HEK293 (cell line): ENCODE results near the gene FGD4.
A peak's percentile ranks its signal among the peaks of the same experiment; 100 is the strongest.

Experiments used
- CTCF ChIA-PET: fragments of 350-600 bp; formaldehyde crosslinking; extraction: SDS; loops from one replicate; lab custom pipeline; 2021; ENCODE audit warnings: antibody characterized with exemption; lab: Yijun Ruan, JAX
- POLR2A ChIA-PET: fragments of 300-600 bp; formaldehyde crosslinking; extraction: SDS; loops from one replicate; lab custom pipeline; 2020; ENCODE audit warnings: antibody characterized with exemption, inconsistent platforms; lab: Yijun Ruan, JAX
- H3K27ac ChIP-seq: fragments of 200-500 bp; sonication (Bioruptor generic); 2 replicates; pipeline ENCODE4 v1.5.1; 2014; ENCODE audit warnings: low read depth, low read length, control low read depth, inconsistent platforms; ENCODE audit errors: extremely low read depth
- H3K36me3 ChIP-seq, 2 experiments: fragments of 200-500 bp in 1 of 2; sonication (Bioruptor generic) in 1 of 2; 1 replicate in 1 of 2; 2 replicates in 1 of 2; pipeline ENCODE4 v1.5.1; 2014 to 2017; ENCODE audit warnings: inconsistent platforms in 2 of 2, low read length in 2 of 2; ENCODE audit not compliant: control insufficient read depth in 2 of 2, insufficient read depth in 1 of 2
- H3K4me1 ChIP-seq: fragments of 200-500 bp; sonication (Bioruptor generic); 2 replicates; pipeline ENCODE4 v1.5.1; 2014; ENCODE audit warnings: mild to moderate bottlenecking, low read length, inconsistent platforms; ENCODE audit not compliant: control insufficient read depth, insufficient read depth
- H3K4me3 ChIP-seq: 2 replicates; pipeline ENCODE4 v1.5.1; 2011; ENCODE audit warnings: low read depth, mild to moderate bottlenecking, control low read depth, low read length, moderate library complexity
- H3K9me3 ChIP-seq: fragments of 200-500 bp; sonication (Bioruptor generic); 2 replicates; pipeline ENCODE4 v1.5.1; 2014; ENCODE audit warnings: low read depth, low read length, inconsistent platforms; ENCODE audit not compliant: control insufficient read depth, insufficient read depth
- REPIN1 ChIP-seq: fragments of 450-650 bp; formaldehyde crosslinking; IDR thresholded peaks from 2 replicates; pipeline ENCODE4 v1.5.1; 2017; ENCODE audit warnings: missing biosample characterization, missing genetic modification characterization, low read depth
- ZNF132 ChIP-seq: fragments of 450-650 bp; formaldehyde crosslinking; IDR thresholded peaks from 2 replicates; pipeline ENCODE4 v1.5.1; 2017; ENCODE audit warnings: missing biosample characterization, missing genetic modification characterization, borderline replicate concordance
- ZNF155 ChIP-seq: fragments of 450-650 bp; formaldehyde crosslinking; IDR thresholded peaks from 2 replicates; pipeline ENCODE4 v1.5.1; 2016; ENCODE audit warnings: missing biosample characterization, missing genetic modification characterization
- ZNF292 ChIP-seq: fragments of 450-650 bp; formaldehyde crosslinking; IDR thresholded peaks from 2 replicates; pipeline ENCODE4 v1.5.1; 2016; ENCODE audit warnings: low read depth, missing biosample characterization, missing genetic modification characterization, borderline replicate concordance
- ZNF302 ChIP-seq: fragments of 450-650 bp; formaldehyde crosslinking; IDR thresholded peaks from 2 replicates; pipeline ENCODE4 v1.5.1; 2016; ENCODE audit warnings: missing biosample characterization, missing genetic modification characterization, low read depth
- ZNF423 ChIP-seq: fragments of 450-650 bp; formaldehyde crosslinking; IDR thresholded peaks from 2 replicates; pipeline ENCODE4 v1.5.1; 2016; ENCODE audit warnings: missing biosample characterization, missing genetic modification characterization
- ZNF426 ChIP-seq: fragments of 450-650 bp; formaldehyde crosslinking; IDR thresholded peaks from 2 replicates; pipeline ENCODE4 v1.5.1; 2017; ENCODE audit warnings: missing biosample characterization, missing genetic modification characterization, mild to moderate bottlenecking, inconsistent platforms, moderate library complexity
- ZNF48 ChIP-seq: fragments of 450-650 bp; formaldehyde crosslinking; IDR thresholded peaks from 2 replicates; pipeline ENCODE4 v1.5.1; 2016; ENCODE audit warnings: missing biosample characterization, missing genetic modification characterization
- ZNF521 ChIP-seq: fragments of 450-650 bp; formaldehyde crosslinking; IDR thresholded peaks from 2 replicates; pipeline ENCODE4 v1.5.1; 2017; ENCODE audit warnings: missing biosample characterization, mild to moderate bottlenecking, missing genetic modification characterization
- ZNF530 ChIP-seq: fragments of 450-650 bp; formaldehyde crosslinking; IDR thresholded peaks from 2 replicates; pipeline ENCODE4 v1.5.1; 2016; ENCODE audit warnings: low read depth, missing biosample characterization, missing genetic modification characterization
- ZNF548 ChIP-seq: fragments of 450-650 bp; formaldehyde crosslinking; IDR thresholded peaks from 2 replicates; pipeline ENCODE4 v1.5.1; 2016; ENCODE audit warnings: missing biosample characterization, missing genetic modification characterization
- ZNF747 ChIP-seq: fragments of 450-650 bp; formaldehyde crosslinking; IDR thresholded peaks from 2 replicates; pipeline ENCODE4 v1.5.1; 2016; ENCODE audit warnings: missing biosample characterization, missing genetic modification characterization
- ZNF837 ChIP-seq: fragments of 450-650 bp; formaldehyde crosslinking; IDR thresholded peaks from 2 replicates; pipeline ENCODE4 v1.5.1; 2016; ENCODE audit warnings: missing biosample characterization, missing genetic modification characterization
- ZSCAN23 ChIP-seq: fragments of 450-650 bp; formaldehyde crosslinking; IDR thresholded peaks from 2 replicates; pipeline ENCODE4 v1.5.1; 2016; ENCODE audit warnings: missing biosample characterization, missing genetic modification characterization
- TF ChIP-seq, protein P1 (sequence below): fragments of 450-650 bp; formaldehyde crosslinking; IDR thresholded peaks from 2 replicates; pipeline ENCODE4 v1.5.1; 2016; ENCODE audit warnings: missing biosample characterization, missing genetic modification characterization
- TF ChIP-seq, protein P2 (sequence below): fragments of 450-650 bp; formaldehyde crosslinking; IDR thresholded peaks from 2 replicates; pipeline ENCODE4 v1.5.1; 2016; ENCODE audit warnings: missing biosample characterization, missing genetic modification characterization
- TF ChIP-seq, protein P3 (sequence below): fragments of 450-650 bp; formaldehyde crosslinking; IDR thresholded peaks from 2 replicates; pipeline ENCODE4 v1.5.1; 2016; ENCODE audit warnings: missing biosample characterization, missing genetic modification characterization, low read depth
- TF ChIP-seq, protein P4 (sequence below): fragments of 450-650 bp; formaldehyde crosslinking; IDR thresholded peaks from 2 replicates; pipeline ENCODE4 v1.5.1; 2016; ENCODE audit warnings: missing biosample characterization, missing genetic modification characterization
- TF ChIP-seq, protein P5 (sequence below): fragments of 450-650 bp; formaldehyde crosslinking; IDR thresholded peaks from 2 replicates; pipeline ENCODE4 v1.5.1; 2016; ENCODE audit warnings: missing biosample characterization, missing genetic modification characterization
- TF ChIP-seq, protein P6 (sequence below): fragments of 450-650 bp; formaldehyde crosslinking; IDR thresholded peaks from 2 replicates; pipeline ENCODE4 v1.5.1; 2016; ENCODE audit warnings: missing biosample characterization, missing genetic modification characterization

The FGD4 gene

DNA sequence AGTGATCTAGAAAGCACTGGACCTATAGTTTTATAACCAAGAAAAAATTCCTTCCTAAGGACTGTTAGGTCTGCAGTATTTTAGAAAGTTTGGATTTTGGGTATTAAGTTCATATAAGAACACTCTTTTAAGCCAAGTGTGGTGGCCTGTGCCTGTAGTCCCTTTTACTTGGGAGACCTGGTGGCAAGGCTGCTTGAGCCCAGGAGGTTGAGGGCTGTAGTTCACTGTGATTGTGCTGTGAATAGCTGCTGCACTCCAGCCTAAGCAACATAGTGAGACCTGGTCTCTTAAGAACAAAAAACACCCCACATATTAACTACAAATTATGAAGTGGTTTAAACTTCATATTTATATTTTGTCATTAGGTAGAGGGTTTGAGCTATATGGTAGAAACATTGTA is 289.4 kb downstream of the FGD4 start:
- TF ChIP-seq ZNF302 (tag by site-specific recombination): no peak
- no peak for TF ChIP-seq ZNF426 (tag by site-specific recombination)
- TF ChIP-seq, protein P1, sequence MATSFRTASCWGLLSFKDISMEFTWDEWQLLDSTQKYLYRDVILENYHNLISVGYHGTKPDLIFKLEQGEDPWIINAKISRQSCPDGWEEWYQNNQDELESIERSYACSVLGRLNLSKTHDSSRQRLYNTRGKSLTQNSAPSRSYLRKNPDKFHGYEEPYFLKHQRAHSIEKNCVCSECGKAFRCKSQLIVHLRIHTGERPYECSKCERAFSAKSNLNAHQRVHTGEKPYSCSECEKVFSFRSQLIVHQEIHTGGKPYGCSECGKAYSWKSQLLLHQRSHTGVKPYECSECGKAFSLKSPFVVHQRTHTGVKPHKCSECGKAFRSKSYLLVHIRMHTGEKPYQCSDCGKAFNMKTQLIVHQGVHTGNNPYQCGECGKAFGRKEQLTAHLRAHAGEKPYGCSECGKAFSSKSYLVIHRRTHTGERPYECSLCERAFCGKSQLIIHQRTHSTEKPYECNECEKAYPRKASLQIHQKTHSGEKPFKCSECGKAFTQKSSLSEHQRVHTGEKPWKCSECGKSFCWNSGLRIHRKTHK: no peak
- TF ChIP-seq, all 188 proteins: peak for 0
- POLR2A ChIA-PET: no interaction called here
- CTCF ChIA-PET: interaction anchor here (0.6 to 0.7 kb wide), 2 partner anchors 31 to 1028 kb away, joined by 3 to 5 read pairs; no protein-coding TSS in a partner anchor
- H3K9me3 ChIP-seq: no peaks in the 10 kb centered on the region
- H3K27ac ChIP-seq: no peak overlapping the region; the same call in 1 of the 2 replicates
- H3K4me1 ChIP-seq: peaks cover 10% of the 10 kb centered on the region; the same call in 1 of the 2 replicates
- no peak overlapping the region for H3K4me3 ChIP-seq
- peaks cover 8 to 25% of the 10 kb centered on the region in 2 experiments for H3K36me3 ChIP-seq

DNA sequence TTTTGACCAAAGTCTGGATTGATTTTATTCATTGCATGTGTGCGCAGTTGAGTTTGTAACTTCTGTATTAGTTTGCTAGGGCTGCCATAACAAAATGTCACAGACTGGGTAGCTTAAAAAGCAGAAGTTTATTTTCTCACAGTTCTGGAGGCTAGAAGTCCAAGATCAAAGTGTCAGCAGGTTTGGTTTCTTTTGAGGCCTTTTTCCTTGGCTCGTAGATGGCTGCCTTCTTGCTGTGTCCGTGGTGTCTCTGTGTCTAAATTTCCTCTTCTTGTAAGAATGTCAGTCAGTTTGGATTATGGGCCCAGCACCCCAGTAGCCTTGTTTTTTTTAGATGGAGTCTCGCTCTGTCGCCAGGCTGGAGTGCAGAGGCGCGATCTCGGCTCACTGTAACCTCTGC is 291.6 kb downstream of the FGD4 start:
- CTCF ChIA-PET: no interaction called here

DNA sequence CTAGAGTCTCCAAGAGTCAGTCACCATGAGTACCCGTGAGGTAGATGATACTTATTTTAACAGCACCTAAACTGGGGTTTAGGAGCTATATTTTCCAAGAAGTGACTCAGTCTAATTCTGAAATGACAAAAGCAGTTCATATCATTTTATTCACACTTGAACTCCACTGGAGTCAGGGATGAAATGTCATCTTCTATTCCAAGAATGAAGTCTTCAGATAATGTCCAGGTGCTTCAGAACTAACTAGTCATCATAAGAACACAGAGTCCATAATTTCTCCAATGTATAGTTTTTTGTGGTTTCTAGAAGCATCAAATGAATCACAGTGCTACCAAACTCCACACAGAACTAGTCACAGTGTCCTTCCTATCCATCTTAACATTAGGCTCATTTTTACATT is 293.0 kb downstream of the FGD4 start:
- ChIA-PET CTCF (interaction anchor here (1.1 kb wide), 1 partner anchor 9 kb away, joined by 3 read pairs; no protein-coding TSS in a partner anchor), POLR2A (interaction anchor here (0.6 kb wide), 1 partner anchor 255 kb away, joined by 3 read pairs; no protein-coding TSS in a partner anchor)
- H3K4me1 ChIP-seq: peaks cover 15% of the 10 kb centered on the region
- H3K9me3 ChIP-seq: no peaks in the 10 kb centered on the region
- H3K27ac ChIP-seq: no peak overlapping the region
- H3K36me3 ChIP-seq: peaks cover 3 to 7% of the 10 kb centered on the region in 2 experiments; a peak in 2 of 3 replicates
- H3K4me3 ChIP-seq: no peak overlapping the region
- TF ChIP-seq ZNF48 (no peak), ZNF747 (no peak), ZNF132 (no peak), ZNF292 (tag by site-specific recombination) (no peak), ZNF423 (no peak), ZNF155 (no peak), REPIN1 (tag by site-specific recombination) (no peak), ZSCAN23 (tag by site-specific recombination) (no peak), ZNF521 (tag by site-specific recombination) (no peak), ZNF837 (tag by site-specific recombination) (no peak), ZNF530 (no peak)
- TF ChIP-seq, protein P2, sequence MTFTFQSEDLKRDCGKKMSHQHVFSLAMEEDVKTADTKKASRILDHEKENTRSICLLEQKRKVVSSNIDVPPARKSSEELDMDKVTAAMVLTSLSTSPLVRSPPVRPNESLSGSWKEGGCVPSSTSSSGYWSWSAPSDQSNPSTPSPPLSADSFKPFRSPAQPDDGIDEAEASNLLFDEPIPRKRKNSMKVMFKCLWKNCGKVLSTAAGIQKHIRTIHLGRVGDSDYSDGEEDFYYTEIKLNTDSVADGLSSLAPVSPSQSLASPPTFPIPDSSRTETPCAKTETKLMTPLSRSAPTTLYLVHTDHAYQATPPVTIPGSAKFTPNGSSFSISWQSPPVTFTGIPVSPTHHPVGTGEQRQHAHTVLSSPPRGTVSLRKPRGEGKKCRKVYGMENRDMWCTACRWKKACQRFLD (tag by site-specific recombination): no peak
- TF ChIP-seq, protein P3, sequence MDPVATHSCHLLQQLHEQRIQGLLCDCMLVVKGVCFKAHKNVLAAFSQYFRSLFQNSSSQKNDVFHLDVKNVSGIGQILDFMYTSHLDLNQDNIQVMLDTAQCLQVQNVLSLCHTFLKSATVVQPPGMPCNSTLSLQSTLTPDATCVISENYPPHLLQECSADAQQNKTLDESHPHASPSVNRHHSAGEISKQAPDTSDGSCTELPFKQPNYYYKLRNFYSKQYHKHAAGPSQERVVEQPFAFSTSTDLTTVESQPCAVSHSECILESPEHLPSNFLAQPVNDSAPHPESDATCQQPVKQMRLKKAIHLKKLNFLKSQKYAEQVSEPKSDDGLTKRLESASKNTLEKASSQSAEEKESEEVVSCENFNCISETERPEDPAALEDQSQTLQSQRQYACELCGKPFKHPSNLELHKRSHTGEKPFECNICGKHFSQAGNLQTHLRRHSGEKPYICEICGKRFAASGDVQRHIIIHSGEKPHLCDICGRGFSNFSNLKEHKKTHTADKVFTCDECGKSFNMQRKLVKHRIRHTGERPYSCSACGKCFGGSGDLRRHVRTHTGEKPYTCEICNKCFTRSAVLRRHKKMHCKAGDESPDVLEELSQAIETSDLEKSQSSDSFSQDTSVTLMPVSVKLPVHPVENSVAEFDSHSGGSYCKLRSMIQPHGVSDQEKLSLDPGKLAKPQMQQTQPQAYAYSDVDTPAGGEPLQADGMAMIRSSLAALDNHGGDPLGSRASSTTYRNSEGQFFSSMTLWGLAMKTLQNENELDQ: no peak
- TF ChIP-seq, protein P4, sequence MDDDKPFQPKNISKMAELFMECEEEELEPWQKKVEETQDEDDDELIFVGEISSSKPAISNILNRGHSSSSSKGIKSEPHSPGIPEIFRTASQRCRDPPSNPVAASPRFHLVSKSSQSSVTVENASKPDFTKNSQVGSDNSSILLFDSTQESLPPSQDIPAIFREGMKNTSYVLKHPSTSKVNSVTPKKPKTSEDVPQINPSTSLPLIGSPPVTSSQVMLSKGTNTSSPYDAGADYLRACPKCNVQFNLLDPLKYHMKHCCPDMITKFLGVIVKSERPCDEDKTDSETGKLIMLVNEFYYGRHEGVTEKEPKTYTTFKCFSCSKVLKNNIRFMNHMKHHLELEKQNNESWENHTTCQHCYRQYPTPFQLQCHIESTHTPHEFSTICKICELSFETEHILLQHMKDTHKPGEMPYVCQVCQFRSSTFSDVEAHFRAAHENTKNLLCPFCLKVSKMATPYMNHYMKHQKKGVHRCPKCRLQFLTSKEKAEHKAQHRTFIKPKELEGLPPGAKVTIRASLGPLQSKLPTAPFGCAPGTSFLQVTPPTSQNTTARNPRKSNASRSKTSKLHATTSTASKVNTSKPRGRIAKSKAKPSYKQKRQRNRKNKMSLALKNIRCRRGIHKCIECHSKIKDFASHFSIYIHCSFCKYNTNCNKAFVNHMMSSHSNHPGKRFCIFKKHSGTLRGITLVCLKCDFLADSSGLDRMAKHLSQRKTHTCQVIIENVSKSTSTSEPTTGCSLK (tag by site-specific recombination): no peak
- TF ChIP-seq, protein P5, sequence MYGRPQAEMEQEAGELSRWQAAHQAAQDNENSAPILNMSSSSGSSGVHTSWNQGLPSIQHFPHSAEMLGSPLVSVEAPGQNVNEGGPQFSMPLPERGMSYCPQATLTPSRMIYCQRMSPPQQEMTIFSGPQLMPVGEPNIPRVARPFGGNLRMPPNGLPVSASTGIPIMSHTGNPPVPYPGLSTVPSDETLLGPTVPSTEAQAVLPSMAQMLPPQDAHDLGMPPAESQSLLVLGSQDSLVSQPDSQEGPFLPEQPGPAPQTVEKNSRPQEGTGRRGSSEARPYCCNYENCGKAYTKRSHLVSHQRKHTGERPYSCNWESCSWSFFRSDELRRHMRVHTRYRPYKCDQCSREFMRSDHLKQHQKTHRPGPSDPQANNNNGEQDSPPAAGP (tag by site-specific recombination): no peak

More for the DNA sequence above, 291.6 kb downstream of the FGD4 start:
- POLR2A ChIA-PET: interaction anchor here (1.8 kb wide), 1 partner anchor 12 kb away, joined by 6 read pairs; the partner anchor contains the start of gene DNM1L
- Histone ChIP-seq H3K9me3 (no peaks in the 10 kb centered on the region), H3K27ac (no peak overlapping the region), H3K4me1 (peaks cover 10% of the 10 kb centered on the region; the same call in 1 of the 2 replicates), H3K4me3 (no peak overlapping the region), H3K36me3 (peaks cover 7 to 9% of the 10 kb centered on the region in 2 experiments; a peak in 2 of 3 replicates)
- TF ChIP-seq, protein P6, sequence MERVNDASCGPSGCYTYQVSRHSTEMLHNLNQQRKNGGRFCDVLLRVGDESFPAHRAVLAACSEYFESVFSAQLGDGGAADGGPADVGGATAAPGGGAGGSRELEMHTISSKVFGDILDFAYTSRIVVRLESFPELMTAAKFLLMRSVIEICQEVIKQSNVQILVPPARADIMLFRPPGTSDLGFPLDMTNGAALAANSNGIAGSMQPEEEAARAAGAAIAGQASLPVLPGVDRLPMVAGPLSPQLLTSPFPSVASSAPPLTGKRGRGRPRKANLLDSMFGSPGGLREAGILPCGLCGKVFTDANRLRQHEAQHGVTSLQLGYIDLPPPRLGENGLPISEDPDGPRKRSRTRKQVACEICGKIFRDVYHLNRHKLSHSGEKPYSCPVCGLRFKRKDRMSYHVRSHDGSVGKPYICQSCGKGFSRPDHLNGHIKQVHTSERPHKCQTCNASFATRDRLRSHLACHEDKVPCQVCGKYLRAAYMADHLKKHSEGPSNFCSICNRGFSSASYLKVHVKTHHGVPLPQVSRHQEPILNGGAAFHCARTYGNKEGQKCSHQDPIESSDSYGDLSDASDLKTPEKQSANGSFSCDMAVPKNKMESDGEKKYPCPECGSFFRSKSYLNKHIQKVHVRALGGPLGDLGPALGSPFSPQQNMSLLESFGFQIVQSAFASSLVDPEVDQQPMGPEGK: no peak
- peak; percentile 95 for TF ChIP-seq ZNF548
